GM23248 (cell line): ENCODE results near the gene ST7. TPM values are rescaled to one million over a fixed set of nuclear protein-coding genes. Genes with fewer than 3 reads are reported as not detected.

Experiments
- DNase-seq: peaks from one replicate; pipeline ENCODE4 v3.0.0-alpha.2; 2015
- H2AFZ ChIP-seq: fragments of 200-600 bp; sonication (generic); 2 replicates; pipeline ENCODE4 v1.6.1; 2016; ENCODE audit warnings: antibody characterized with exemption
- H3F3A ChIP-seq: fragments of 200-600 bp; sonication (generic); 2 replicates; pipeline ENCODE4 v1.6.1; 2016; ENCODE audit warnings: mild to moderate bottlenecking, antibody characterized with exemption, mixed run types; ENCODE audit not compliant: insufficient read depth
- H3K27ac ChIP-seq: fragments of 200-600 bp; sonication (generic); 2 replicates; pipeline ENCODE4 v1.5.1; 2016; ENCODE audit warnings: mild to moderate bottlenecking
- H3K27me3 ChIP-seq: fragments of 200-600 bp; sonication (generic); replicated peaks from 2 replicates; pipeline ENCODE4 v1.6.1; 2016; ENCODE audit warnings: mild to moderate bottlenecking; ENCODE audit not compliant: insufficient read depth
- H3K36me3 ChIP-seq: fragments of 200-600 bp; sonication (generic); 2 replicates; pipeline ENCODE4 v1.6.1; 2016; ENCODE audit warnings: low read depth, mild to moderate bottlenecking
- H3K4me1 ChIP-seq: fragments of 200-600 bp; sonication (generic); 2 replicates; pipeline ENCODE4 v1.6.1; 2016; ENCODE audit warnings: mild to moderate bottlenecking; ENCODE audit not compliant: insufficient read depth
- H3K4me2 ChIP-seq: fragments of 200-600 bp; sonication (generic); one replicate; pipeline ENCODE4 v1.6.1; 2016; ENCODE audit warnings: mild to moderate bottlenecking; ENCODE audit not compliant: unreplicated experiment
- H3K4me3 ChIP-seq: fragments of 200-600 bp; sonication (generic); 2 replicates; pipeline ENCODE4 v1.5.1; 2016; ENCODE audit warnings: mild to moderate bottlenecking
- H3K79me2 ChIP-seq: fragments of 200-600 bp; sonication (generic); 2 replicates; pipeline ENCODE4 v1.6.1; 2016; ENCODE audit warnings: mild to moderate bottlenecking; ENCODE audit not compliant: insufficient read depth
- H3K9ac ChIP-seq: fragments of 200-600 bp; sonication (generic); 2 replicates; pipeline ENCODE4 v1.6.1; 2016; ENCODE audit warnings: mild to moderate bottlenecking
- H3K9me2 ChIP-seq: fragments of 200-600 bp; sonication (generic); 2 replicates; pipeline ENCODE4 v1.6.1; 2016; ENCODE audit warnings: mixed run types, mild to moderate bottlenecking, moderate library complexity; ENCODE audit not compliant: insufficient read depth
- H3K9me3 ChIP-seq: fragments of 200-600 bp; sonication (generic); one replicate; pipeline ENCODE4 v1.6.1; 2017; ENCODE audit warnings: low read depth
- H4K20me1 ChIP-seq: fragments of 200-600 bp; sonication (generic); 2 replicates; pipeline ENCODE4 v1.6.0; 2016; ENCODE audit not compliant: insufficient read depth
- EZH2 ChIP-seq: fragments of 200-600 bp; sonication (generic); IDR thresholded peaks from 2 replicates; pipeline ENCODE4 v1.6.1; 2018; ENCODE audit warnings: antibody characterized with exemption, mild to moderate bottlenecking; ENCODE audit not compliant: insufficient read depth, poor library complexity, severe bottlenecking
- EZH2phosphoT487 ChIP-seq: fragments of 200-600 bp; sonication (generic); IDR thresholded peaks from 2 replicates; pipeline ENCODE4 v1.6.1; 2018; ENCODE audit warnings: antibody characterized with exemption, moderate library complexity, mild to moderate bottlenecking, low read depth; ENCODE audit not compliant: insufficient read depth
- WGBS, 2 experiments: methylation state at CpG; one replicate each; pipeline ENCODE4 v1.1.6; 2015 to 2017; ENCODE audit warnings: low lambda C conversion rate in 2 of 2, low coverage in 1 of 2; ENCODE audit errors: missing lambda C conversion rate in 2 of 2; 5-methylcytosine and 5-hydroxymethylcytosine counted together
- in situ Hi-C: fragments of 300-500 bp; cut with MboI; formaldehyde crosslinking; loops from 2 replicates; pipeline ENCODE4 v1.15.0; 2020
- polyA plus RNA-seq: library from polyadenylated mRNA; unstranded; fragments of >200 nt; fragmentation: Nextera tagmentation; extraction: Ambion mirVana; gene quantifications from 2 replicates; pipeline ENCODE4 v1.2.1, GENCODE V29; 2016
- total RNA-seq: library from RNA; depleted of rRNA; stranded (reverse); fragments of >200 nt; shearing (Covaris generic); gene quantifications from 2 replicates; pipeline ENCODE4 v1.2.3, GENCODE V29; 2014; rRNA removed

Gene ST7, protein sequence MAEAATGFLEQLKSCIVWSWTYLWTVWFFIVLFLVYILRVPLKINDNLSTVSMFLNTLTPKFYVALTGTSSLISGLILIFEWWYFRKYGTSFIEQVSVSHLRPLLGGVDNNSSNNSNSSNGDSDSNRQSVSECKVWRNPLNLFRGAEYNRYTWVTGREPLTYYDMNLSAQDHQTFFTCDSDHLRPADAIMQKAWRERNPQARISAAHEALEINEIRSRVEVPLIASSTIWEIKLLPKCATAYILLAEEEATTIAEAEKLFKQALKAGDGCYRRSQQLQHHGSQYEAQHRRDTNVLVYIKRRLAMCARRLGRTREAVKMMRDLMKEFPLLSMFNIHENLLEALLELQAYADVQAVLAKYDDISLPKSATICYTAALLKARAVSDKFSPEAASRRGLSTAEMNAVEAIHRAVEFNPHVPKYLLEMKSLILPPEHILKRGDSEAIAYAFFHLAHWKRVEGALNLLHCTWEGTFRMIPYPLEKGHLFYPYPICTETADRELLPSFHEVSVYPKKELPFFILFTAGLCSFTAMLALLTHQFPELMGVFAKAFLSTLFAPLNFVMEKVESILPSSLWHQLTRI
- total RNA-seq (17.8 and 28.2 TPM in 2 replicates), polyA plus RNA-seq (21.9 and 22.7 TPM in 2 replicates)

DNA sequence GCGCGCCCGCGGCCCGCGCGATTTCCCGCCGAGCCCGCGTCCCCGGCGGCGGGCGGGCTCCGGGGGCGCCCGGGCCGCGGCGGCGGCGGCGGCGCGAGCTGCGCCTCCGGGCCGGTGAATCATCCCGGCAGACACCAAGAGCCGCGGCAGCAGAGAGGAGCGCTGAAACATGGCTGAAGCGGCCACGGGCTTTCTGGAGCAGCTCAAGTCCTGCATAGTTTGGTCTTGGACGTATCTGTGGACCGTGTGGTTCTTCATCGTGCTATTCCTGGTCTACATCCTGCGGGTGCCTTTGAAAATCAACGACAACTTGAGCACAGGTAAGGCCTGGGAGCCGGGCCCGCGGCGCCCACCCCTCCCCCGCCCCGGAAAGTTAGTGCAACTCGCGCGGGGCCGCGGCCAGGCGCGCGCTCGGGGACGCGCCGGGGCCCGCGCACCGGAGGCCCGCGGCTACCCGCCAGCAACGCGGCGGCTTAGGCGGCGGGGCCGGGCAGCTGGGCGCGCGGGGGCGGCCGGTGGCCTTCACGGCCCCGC is at the start of gene ST7:
ST7 (plus strand) TSS at position 130 of the 534 bp plus-strand sequence; CDS start at position 170, 40 bp downstream.
- TF ChIP-seq EZH2 (no peak), EZH2phosphoT487 (no peak)
- 0 to 1% methylated on average over 45 to 52 of the region's 77 CpGs for WGBS, 2 experiments
- H3K4me2 ChIP-seq: peak within 1 kb of the TSS; percentile 93
- H3K27me3 ChIP-seq: no peaks in the 10 kb centered on the region
- no peaks in the 10 kb centered on the region for H3K9me2 ChIP-seq
- H4K20me1 ChIP-seq: no peaks in the 10 kb centered on the region
- peaks cover 42% of the 10 kb centered on the region for H3K79me2 ChIP-seq
- H3K4me1 ChIP-seq: peaks cover 22% of the 10 kb centered on the region
- H3K27ac ChIP-seq: peak within 1 kb of the TSS; percentile 96
- no peaks in the 10 kb centered on the region for H3K9me3 ChIP-seq
- H3K9ac ChIP-seq: peak within 1 kb of the TSS; percentile 98
- in situ Hi-C loops: no loop called here
- DNase-seq: peak; percentile 93
- peak within 1 kb of the TSS; percentile 85 for H3K4me3 ChIP-seq
- H3F3A ChIP-seq: peaks cover 16% of the 10 kb centered on the region
- peak within 1 kb of the TSS; percentile 97 for H2AFZ ChIP-seq
- no peaks in the 10 kb centered on the region for H3K36me3 ChIP-seq

DNA sequence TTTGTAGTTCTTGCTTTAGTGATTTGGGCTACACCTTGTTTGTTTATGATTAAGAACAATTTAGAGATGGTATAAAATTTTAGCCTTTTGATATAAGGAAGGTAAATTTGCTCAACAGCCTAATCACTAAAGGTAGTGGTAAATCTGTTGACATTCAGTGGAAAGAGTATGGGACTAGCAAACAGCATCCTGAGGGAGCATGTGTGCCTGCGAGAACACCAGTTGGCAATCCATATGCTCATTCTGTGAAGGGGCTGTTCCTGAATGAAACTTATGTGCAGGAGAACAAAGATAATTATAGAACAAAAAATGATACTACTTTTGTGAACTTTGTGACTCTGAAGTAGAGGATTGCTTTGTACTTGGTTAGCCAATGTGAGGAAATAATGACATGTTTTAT is 46.9 kb upstream of the ST7 start:
- TF ChIP-seq EZH2 (no peak), EZH2phosphoT487 (no peak)
- WGBS, 2 experiments: 96 to 100% methylated on average over 1 of the region's 1 CpG
- H3K27me3 ChIP-seq: no peaks in the 10 kb centered on the region
- H3K36me3 ChIP-seq: peaks cover 49% of the 10 kb centered on the region
- in situ Hi-C loops: no loop called here
- H3K9me3 ChIP-seq: no peaks in the 10 kb centered on the region
- H3K4me3 ChIP-seq: no peak overlapping the region
- peaks cover 22% of the 10 kb centered on the region for H3F3A ChIP-seq
- H3K4me2 ChIP-seq: no peak overlapping the region
- H3K79me2 ChIP-seq: peaks cover 67% of the 10 kb centered on the region
- no peak for DNase-seq
- peaks cover 3% of the 10 kb centered on the region for H3K4me1 ChIP-seq
- no peak overlapping the region for H3K27ac ChIP-seq
- no peak overlapping the region for H2AFZ ChIP-seq
- H3K9me2 ChIP-seq: no peaks in the 10 kb centered on the region
- no peak overlapping the region for H3K9ac ChIP-seq
- H4K20me1 ChIP-seq: no peaks in the 10 kb centered on the region

DNA sequence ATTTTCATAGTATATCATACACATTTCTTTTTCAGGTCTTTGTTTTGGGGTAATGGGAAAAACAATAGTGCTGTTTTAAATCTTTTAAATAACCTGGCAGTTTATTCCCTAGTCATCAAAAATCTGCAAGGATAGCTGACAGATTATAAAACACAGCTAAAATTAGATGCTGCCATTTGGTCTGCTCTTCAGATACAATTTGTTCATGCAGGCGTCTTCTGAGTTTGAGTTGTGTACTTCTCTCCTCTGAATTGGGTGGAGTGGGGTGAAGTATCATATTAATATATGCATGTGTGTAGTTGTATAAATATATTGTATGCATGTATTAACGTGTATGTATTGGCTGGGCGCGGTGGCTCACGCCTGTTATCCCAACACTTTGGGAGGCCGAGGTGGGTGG is 42.9 kb upstream of the ST7 start:
- no peak overlapping the region for H3K27ac ChIP-seq
- H3K27me3 ChIP-seq: no peaks in the 10 kb centered on the region
- peaks cover 62% of the 10 kb centered on the region for H3K36me3 ChIP-seq
- H3K9me2 ChIP-seq: no peaks in the 10 kb centered on the region
- in situ Hi-C loops: no loop called here
- peaks cover 40% of the 10 kb centered on the region for H3K79me2 ChIP-seq
- H3K4me3 ChIP-seq: no peak overlapping the region
- H3K4me1 ChIP-seq: peaks cover 11% of the 10 kb centered on the region
- peaks cover 42% of the 10 kb centered on the region for H3F3A ChIP-seq
- H3K9ac ChIP-seq: no peak overlapping the region
- no peak overlapping the region for H2AFZ ChIP-seq
- no peaks in the 10 kb centered on the region for H3K9me3 ChIP-seq
- 87 to 88% methylated on average over 6 of the region's 6 CpGs for WGBS, 2 experiments
- DNase-seq: no peak
- H3K4me2 ChIP-seq: no peak overlapping the region
- no peaks in the 10 kb centered on the region for H4K20me1 ChIP-seq
- TF ChIP-seq EZH2phosphoT487 (no peak), EZH2 (no peak)

DNA sequence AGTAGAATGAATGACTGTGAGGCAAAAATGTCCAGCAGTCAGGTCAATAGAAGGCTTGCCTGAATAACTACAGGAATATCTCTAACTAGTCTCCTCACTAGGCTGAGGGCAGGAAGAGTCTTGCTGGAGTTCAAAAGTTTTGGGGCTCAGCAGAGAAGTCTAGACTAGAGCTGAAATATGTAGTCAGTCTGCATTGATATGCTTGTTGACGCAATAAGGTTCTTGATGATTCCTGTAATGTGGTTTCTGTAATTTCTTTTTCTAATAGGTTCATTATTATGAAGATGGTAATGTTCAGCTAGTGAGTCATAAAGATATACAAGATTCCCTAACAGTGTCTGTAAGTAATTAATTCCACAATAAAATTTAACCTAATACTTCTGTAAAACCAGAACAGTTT is 41.5 kb upstream of the ST7 start:
- H3F3A ChIP-seq: peaks cover 42% of the 10 kb centered on the region
- WGBS, 2 experiments: 22 to 35% methylated on average over 1 of the region's 1 CpG
- DNase-seq: peak; percentile 44
- H3K9ac ChIP-seq: no peak overlapping the region
- H3K9me3 ChIP-seq: no peaks in the 10 kb centered on the region
- no peak overlapping the region for H3K4me3 ChIP-seq
- peaks cover 27% of the 10 kb centered on the region for H3K79me2 ChIP-seq
- H4K20me1 ChIP-seq: no peaks in the 10 kb centered on the region
- in situ Hi-C loops: no loop called here
- H3K9me2 ChIP-seq: no peaks in the 10 kb centered on the region
- peak overlapping the region; percentile 27 for H3K27ac ChIP-seq
- TF ChIP-seq EZH2phosphoT487: no peak
- no peak for TF ChIP-seq EZH2
- no peaks in the 10 kb centered on the region for H3K27me3 ChIP-seq
- peak overlapping the region; percentile 8 for H3K4me2 ChIP-seq
- peaks cover 11% of the 10 kb centered on the region for H3K4me1 ChIP-seq
- peaks cover 73% of the 10 kb centered on the region for H3K36me3 ChIP-seq
- no peak overlapping the region for H2AFZ ChIP-seq
